A549 (cell line): Measurements from ENCODE around the gene CDC27.

Experiments
- BHLHE40 ChIP-seq: IDR thresholded peaks from 2 replicates; pipeline ENCODE4 v1.6.1; 2012; ENCODE audit warnings: low read depth, low read length, inconsistent platforms
- CEBPB ChIP-seq, 2 experiments: fragments of >200 bp in 1 of 2; sonication (Bioruptor Twin) in 1 of 2; formaldehyde crosslinking in 1 of 2; IDR thresholded peaks; 2 replicates each; pipeline ENCODE4 v1.6.1; 2012 to 2016
- E2F6 ChIP-seq: IDR thresholded peaks from 2 replicates; pipeline ENCODE4 v1.6.1; 2012; ENCODE audit warnings: low read depth, borderline replicate concordance
- ESRRA ChIP-seq: fragments of 150-350 bp; IDR thresholded peaks from 2 replicates; pipeline ENCODE4 v1.6.1; 2014; ENCODE audit warnings: mild to moderate bottlenecking, low read length, borderline replicate concordance
- FOXS1 ChIP-seq: fragments of 250-450 bp; sonication (Bioruptor Pico); IDR thresholded peaks from 2 replicates; pipeline ENCODE4 v1.5.0; 2020; ENCODE audit warnings: mild to moderate bottlenecking, moderate library complexity
- MYC ChIP-seq: IDR thresholded peaks from 2 replicates; pipeline ENCODE4 v1.6.1; 2012; ENCODE audit warnings: mild to moderate bottlenecking, inconsistent platforms, low read length, improper control_type of control experiment, borderline replicate concordance
- SMC3 ChIP-seq: fragments of >200 bp; sonication (Bioruptor Twin); formaldehyde crosslinking; IDR thresholded peaks from 3 replicates; pipeline ENCODE4 v1.6.1; 2018; ENCODE audit warnings: inconsistent platforms
- TP53 ChIP-seq: fragments of 250-450 bp; sonication (Bioruptor Pico); IDR thresholded peaks from 2 replicates; pipeline ENCODE4 v1.5.0; 2021; ENCODE audit warnings: mild to moderate bottlenecking, moderate library complexity
- USF2 ChIP-seq: fragments of 450-650 bp; IDR thresholded peaks from 2 replicates; pipeline ENCODE4 v1.6.1; 2014; ENCODE audit warnings: antibody characterized with exemption
- ZNF302 ChIP-seq: fragments of 250-450 bp; sonication (Bioruptor Pico); IDR thresholded peaks from 2 replicates; pipeline ENCODE4 v1.9.0; 2021; ENCODE audit warnings: inconsistent platforms, mild to moderate bottlenecking, moderate library complexity
- TF ChIP-seq, protein P1 (sequence below): IDR thresholded peaks from 2 replicates; pipeline ENCODE4 v1.6.1; 2012
- TF ChIP-seq, protein P2 (sequence below): fragments of >200 bp; sonication (Bioruptor Twin); formaldehyde crosslinking; IDR thresholded peaks from 3 replicates; pipeline ENCODE4 v1.5.1; 2016
- TF ChIP-seq, protein P3 (sequence below): fragments of 200-600 bp; sonication (generic); IDR thresholded peaks from 2 replicates; pipeline ENCODE4 v1.6.1; 2016; ENCODE audit warnings: antibody characterized with exemption, mild to moderate bottlenecking, moderate library complexity

DNA sequence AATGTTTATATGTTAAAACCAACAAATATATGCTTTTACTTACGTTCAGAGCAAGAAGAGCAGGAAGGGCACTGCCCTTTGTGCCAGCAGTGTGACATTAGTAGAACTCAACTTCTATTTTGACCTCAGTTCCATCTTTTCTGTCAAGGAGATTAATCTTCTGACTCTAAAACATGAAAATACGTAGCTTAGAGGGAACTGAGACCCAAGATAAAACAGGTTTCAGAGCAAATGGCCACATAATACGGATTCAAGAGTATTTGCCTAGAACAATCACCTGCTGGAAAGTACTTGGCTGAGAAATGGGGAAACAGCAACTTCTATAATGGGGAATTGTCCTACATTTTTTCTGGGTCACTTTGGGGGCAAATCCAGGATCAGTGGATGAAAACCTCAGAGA is 42.2 kb upstream of the CDC27 start:
- TF ChIP-seq, protein P1, sequence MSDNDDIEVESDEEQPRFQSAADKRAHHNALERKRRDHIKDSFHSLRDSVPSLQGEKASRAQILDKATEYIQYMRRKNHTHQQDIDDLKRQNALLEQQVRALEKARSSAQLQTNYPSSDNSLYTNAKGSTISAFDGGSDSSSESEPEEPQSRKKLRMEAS = no peak
- TF ChIP-seq ESRRA (no peak), ZNF302 (CRISPR knock-in tag) (no peak), FOXS1 (no peak), MYC (no peak), TP53 (CRISPR knock-in tag) (no peak), BHLHE40 (no peak), USF2 (no peak), E2F6 (no peak), SMC3 (no peak), CEBPB (IDR thresholded peaks at IDR 0.05) (no peak)
- TF ChIP-seq, protein P2, sequence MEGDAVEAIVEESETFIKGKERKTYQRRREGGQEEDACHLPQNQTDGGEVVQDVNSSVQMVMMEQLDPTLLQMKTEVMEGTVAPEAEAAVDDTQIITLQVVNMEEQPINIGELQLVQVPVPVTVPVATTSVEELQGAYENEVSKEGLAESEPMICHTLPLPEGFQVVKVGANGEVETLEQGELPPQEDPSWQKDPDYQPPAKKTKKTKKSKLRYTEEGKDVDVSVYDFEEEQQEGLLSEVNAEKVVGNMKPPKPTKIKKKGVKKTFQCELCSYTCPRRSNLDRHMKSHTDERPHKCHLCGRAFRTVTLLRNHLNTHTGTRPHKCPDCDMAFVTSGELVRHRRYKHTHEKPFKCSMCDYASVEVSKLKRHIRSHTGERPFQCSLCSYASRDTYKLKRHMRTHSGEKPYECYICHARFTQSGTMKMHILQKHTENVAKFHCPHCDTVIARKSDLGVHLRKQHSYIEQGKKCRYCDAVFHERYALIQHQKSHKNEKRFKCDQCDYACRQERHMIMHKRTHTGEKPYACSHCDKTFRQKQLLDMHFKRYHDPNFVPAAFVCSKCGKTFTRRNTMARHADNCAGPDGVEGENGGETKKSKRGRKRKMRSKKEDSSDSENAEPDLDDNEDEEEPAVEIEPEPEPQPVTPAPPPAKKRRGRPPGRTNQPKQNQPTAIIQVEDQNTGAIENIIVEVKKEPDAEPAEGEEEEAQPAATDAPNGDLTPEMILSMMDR = no peak
- TF ChIP-seq, protein P3, sequence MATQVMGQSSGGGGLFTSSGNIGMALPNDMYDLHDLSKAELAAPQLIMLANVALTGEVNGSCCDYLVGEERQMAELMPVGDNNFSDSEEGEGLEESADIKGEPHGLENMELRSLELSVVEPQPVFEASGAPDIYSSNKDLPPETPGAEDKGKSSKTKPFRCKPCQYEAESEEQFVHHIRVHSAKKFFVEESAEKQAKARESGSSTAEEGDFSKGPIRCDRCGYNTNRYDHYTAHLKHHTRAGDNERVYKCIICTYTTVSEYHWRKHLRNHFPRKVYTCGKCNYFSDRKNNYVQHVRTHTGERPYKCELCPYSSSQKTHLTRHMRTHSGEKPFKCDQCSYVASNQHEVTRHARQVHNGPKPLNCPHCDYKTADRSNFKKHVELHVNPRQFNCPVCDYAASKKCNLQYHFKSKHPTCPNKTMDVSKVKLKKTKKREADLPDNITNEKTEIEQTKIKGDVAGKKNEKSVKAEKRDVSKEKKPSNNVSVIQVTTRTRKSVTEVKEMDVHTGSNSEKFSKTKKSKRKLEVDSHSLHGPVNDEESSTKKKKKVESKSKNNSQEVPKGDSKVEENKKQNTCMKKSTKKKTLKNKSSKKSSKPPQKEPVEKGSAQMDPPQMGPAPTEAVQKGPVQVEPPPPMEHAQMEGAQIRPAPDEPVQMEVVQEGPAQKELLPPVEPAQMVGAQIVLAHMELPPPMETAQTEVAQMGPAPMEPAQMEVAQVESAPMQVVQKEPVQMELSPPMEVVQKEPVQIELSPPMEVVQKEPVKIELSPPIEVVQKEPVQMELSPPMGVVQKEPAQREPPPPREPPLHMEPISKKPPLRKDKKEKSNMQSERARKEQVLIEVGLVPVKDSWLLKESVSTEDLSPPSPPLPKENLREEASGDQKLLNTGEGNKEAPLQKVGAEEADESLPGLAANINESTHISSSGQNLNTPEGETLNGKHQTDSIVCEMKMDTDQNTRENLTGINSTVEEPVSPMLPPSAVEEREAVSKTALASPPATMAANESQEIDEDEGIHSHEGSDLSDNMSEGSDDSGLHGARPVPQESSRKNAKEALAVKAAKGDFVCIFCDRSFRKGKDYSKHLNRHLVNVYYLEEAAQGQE = no peak
